ENCODE data around the gene DOCK7.

DNA sequence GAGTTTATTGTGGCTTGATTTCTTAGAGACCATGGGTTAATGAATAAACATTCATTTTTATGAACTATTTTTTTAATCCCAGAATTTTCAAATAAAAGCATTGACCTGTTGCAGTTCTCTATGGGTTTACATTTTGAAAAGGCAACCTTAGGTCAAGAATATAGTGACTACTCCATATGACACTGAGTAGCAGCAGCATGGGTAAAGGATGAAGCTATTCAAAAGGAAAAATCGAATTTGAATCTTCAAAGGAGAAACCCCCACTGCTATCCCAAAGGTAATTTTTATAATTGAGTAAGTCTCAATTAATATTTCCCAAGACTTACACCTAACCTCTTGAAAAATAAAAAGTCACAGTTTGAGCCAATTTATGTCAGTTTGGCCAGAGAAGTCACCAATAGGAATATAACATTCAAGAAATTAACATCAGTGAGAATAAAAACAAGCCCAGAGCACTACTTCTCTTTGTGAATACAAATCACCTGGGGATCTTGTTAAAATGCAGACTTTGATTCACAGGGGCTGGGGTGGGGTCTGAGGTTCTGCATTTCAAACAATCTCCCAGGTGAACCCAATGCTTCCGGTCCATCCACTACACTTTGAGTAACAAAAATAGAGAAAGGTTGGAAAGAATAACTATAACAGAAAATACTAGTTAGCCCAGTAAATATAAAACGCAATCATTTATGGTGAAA is 211.5 kb downstream of the DOCK7 start:
- TF ChIP-seq, protein P1, sequence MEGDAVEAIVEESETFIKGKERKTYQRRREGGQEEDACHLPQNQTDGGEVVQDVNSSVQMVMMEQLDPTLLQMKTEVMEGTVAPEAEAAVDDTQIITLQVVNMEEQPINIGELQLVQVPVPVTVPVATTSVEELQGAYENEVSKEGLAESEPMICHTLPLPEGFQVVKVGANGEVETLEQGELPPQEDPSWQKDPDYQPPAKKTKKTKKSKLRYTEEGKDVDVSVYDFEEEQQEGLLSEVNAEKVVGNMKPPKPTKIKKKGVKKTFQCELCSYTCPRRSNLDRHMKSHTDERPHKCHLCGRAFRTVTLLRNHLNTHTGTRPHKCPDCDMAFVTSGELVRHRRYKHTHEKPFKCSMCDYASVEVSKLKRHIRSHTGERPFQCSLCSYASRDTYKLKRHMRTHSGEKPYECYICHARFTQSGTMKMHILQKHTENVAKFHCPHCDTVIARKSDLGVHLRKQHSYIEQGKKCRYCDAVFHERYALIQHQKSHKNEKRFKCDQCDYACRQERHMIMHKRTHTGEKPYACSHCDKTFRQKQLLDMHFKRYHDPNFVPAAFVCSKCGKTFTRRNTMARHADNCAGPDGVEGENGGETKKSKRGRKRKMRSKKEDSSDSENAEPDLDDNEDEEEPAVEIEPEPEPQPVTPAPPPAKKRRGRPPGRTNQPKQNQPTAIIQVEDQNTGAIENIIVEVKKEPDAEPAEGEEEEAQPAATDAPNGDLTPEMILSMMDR (conservative IDR thresholded peaks at IDR 0.05; ENCODE audit: low read length) = no peak
- TF ChIP-seq EZH2phosphoT487 (IDR thresholded peaks at IDR 0.05; ENCODE audit: borderline replicate concordance) = no peak
